Trophoblast cell (in vitro differentiated cells and primary cell): ENCODE data around the gene WDR27.

Experiments used
- DNase-seq, 2 donors: peaks; one replicate each; pipeline ENCODE4 v3.0.0-alpha.2; 2016
- H2AFZ ChIP-seq: 2 replicates; pipeline ENCODE4 v1.6.1; 2013; ENCODE audit warnings: low read length, moderate library complexity, mild to moderate bottlenecking; ENCODE audit not compliant: insufficient read depth, poor library complexity
- H2AK5ac ChIP-seq: 2 replicates; pipeline ENCODE4 v1.6.1; 2013; ENCODE audit warnings: mild to moderate bottlenecking, low read length
- H2BK120ac ChIP-seq: 2 replicates; pipeline ENCODE4 v1.6.1; 2013; ENCODE audit warnings: low read length, mild to moderate bottlenecking, moderate library complexity; ENCODE audit not compliant: insufficient read depth, poor library complexity
- H2BK12ac ChIP-seq: 2 replicates; pipeline ENCODE4 v1.6.1; 2013; ENCODE audit warnings: mild to moderate bottlenecking, low read length, moderate library complexity
- H2BK5ac ChIP-seq: 2 replicates; pipeline ENCODE4 v1.6.1; 2013; ENCODE audit warnings: low read length, low read depth, moderate library complexity, mild to moderate bottlenecking; ENCODE audit not compliant: poor library complexity
- H3K14ac ChIP-seq: 2 replicates; pipeline ENCODE4 v1.6.1; 2013; ENCODE audit warnings: mild to moderate bottlenecking, low read length
- H3K18ac ChIP-seq: 2 replicates; pipeline ENCODE4 v1.6.1; 2013; ENCODE audit warnings: mild to moderate bottlenecking, low read length
- H3K23ac ChIP-seq: 2 replicates; pipeline ENCODE4 v1.6.1; 2013; ENCODE audit warnings: low read length
- H3K27ac ChIP-seq: 2 replicates; pipeline ENCODE4 v1.5.1; 2013; ENCODE audit warnings: low read depth, mild to moderate bottlenecking, inconsistent platforms, low read length, moderate library complexity
- H3K27me3 ChIP-seq: 2 replicates; pipeline ENCODE4 v1.6.1; 2013; ENCODE audit warnings: inconsistent platforms, mild to moderate bottlenecking, low read length, moderate library complexity; ENCODE audit not compliant: insufficient read depth
- H3K36me3 ChIP-seq, 2 experiments: 1 replicate in 1 of 2; 2 replicates in 1 of 2; pipeline ENCODE4 v1.6.1; 2013; ENCODE audit warnings: low read length in 2 of 2, mild to moderate bottlenecking in 2 of 2, moderate library complexity in 1 of 2; ENCODE audit not compliant: insufficient read depth in 2 of 2, control insufficient read depth in 1 of 2
- H3K4ac ChIP-seq: 2 replicates; pipeline ENCODE4 v1.6.1; 2013; ENCODE audit warnings: low read depth, mild to moderate bottlenecking, low read length, moderate library complexity
- H3K4me1 ChIP-seq, 2 experiments: 1 replicate in 1 of 2; 2 replicates in 1 of 2; pipeline ENCODE4 v1.6.1; 2013; ENCODE audit warnings: low read length in 2 of 2, mild to moderate bottlenecking in 2 of 2, moderate library complexity in 1 of 2; ENCODE audit not compliant: insufficient read depth in 2 of 2, control insufficient read depth in 1 of 2
- H3K4me2 ChIP-seq: 2 replicates; pipeline ENCODE4 v1.6.1; 2013; ENCODE audit warnings: inconsistent platforms, mild to moderate bottlenecking, low read length, moderate library complexity
- H3K4me3 ChIP-seq: 2 replicates; pipeline ENCODE4 v1.5.1; 2013; ENCODE audit warnings: mild to moderate bottlenecking, low read depth, low read length, inconsistent platforms
- H3K79me1 ChIP-seq: one replicate; pipeline ENCODE4 v1.6.1; 2013; ENCODE audit warnings: low read length
- H3K79me2 ChIP-seq: 2 replicates; pipeline ENCODE4 v1.6.1; 2013; ENCODE audit warnings: low read length, mild to moderate bottlenecking; ENCODE audit not compliant: control insufficient read depth, insufficient read depth, poor library complexity
- H3K9ac ChIP-seq: 2 replicates; pipeline ENCODE4 v1.6.1; 2013; ENCODE audit warnings: mild to moderate bottlenecking, low read length
- H3K9me3 ChIP-seq: 2 replicates; pipeline ENCODE4 v1.6.1; 2013; ENCODE audit warnings: low read depth, mild to moderate bottlenecking, control low read depth, inconsistent platforms, low read length; ENCODE audit not compliant: insufficient read depth
- H4K12ac ChIP-seq: 2 replicates; pipeline ENCODE4 v1.6.1; 2013; ENCODE audit warnings: low read depth, mild to moderate bottlenecking, low read length, moderate library complexity
- H4K8ac ChIP-seq: 2 replicates; pipeline ENCODE4 v1.6.1; 2013; ENCODE audit warnings: low read depth, mild to moderate bottlenecking, low read length, moderate library complexity
- H4K91ac ChIP-seq: one replicate; pipeline ENCODE4 v1.6.1; 2013; ENCODE audit warnings: low read depth, mild to moderate bottlenecking, low read length, moderate library complexity
- WGBS: extraction: QIAGEN DNeasy Blood & Tissue Kit; methylation state at CpG from one replicate; pipeline ENCODE4 v1.1.7; 2013; ENCODE audit warnings: missing lambda C conversion rate; ENCODE audit not compliant: insufficient read length, insufficient coverage; ENCODE audit errors: extremely low coverage; 5-methylcytosine and 5-hydroxymethylcytosine counted together

Gene WDR27

DNA sequence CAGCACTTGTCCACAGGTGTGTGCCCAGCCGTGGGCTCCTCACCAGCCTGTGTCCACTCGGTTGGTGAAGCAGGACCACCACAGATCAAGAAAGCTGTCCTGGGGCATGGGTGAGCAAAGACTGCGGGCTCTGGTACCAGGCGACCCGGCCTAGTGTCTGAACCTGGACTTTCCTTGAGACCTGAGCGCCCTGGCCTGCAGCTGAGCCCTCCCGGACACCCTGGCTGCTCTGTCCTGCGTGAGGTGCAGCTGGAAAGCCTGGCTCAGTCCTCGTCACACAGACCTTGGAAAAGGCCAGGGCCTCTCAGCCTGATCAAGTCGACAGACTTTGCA, 247.0 kb downstream of the WDR27 start:
- Histone ChIP-seq H3K4me3 (no peak overlapping the region), H3K4ac (no peak overlapping the region), H2BK5ac (no peak overlapping the region), H3K4me2 (no peak overlapping the region), H3K79me1 (no peaks in the 10 kb centered on the region), H4K8ac (no peak overlapping the region), H3K27ac (no peak overlapping the region), H2BK12ac (no peak overlapping the region), H3K27me3 (no peaks in the 10 kb centered on the region), H3K9me3 (no peaks in the 10 kb centered on the region), H2BK120ac (no peak overlapping the region), H2AK5ac (no peak overlapping the region), H3K4me1 (no peaks in the 10 kb centered on the region), H3K36me3 (no peaks in the 10 kb centered on the region), H4K91ac (no peak overlapping the region), H2AFZ (no peak overlapping the region), H3K9ac (no peak overlapping the region), H3K18ac (no peak overlapping the region), H3K79me2 (no peaks in the 10 kb centered on the region), H4K12ac (no peak overlapping the region), H3K14ac (no peak overlapping the region), H3K23ac (no peak overlapping the region)
- DNase-seq, result no peak
- WGBS, result no CpG with 5 or more reads among the region's 10 CpGs

DNA sequence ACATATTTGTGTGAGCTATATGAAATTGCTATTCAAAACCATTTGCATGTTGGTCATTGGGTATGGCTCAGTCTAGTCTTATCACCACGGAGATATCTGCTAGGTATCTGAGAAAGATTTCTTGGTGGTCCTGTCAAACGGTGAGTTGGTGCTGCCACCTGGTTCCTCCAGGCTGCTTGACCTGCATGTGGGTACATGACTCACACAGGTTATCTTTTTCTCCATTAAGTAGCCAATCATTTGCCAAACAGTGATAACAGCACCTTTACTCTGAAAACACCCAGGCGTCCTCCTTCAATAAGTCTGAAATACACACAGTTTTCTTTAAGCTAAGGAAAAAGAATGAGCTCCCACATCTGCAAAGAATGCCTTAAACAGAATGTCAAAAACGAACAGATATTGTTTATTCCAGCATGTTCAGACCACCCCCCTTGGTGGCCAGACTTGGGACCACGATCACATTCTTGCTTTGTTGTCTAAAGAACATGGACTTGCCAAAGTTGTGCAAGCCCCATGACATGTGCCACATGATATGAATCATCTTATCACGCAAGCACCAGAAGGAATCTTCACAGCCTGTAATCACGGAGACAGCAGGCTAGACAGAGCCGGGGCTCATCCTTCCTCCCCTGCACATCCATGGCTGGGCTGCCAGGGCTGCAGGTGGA, 247.5 kb downstream of the WDR27 start:
- DNase-seq, result peak; percentile 88 to 93
- H2AFZ ChIP-seq, result no peak overlapping the region
- H3K4me2 ChIP-seq, result no peak overlapping the region
- WGBS, result no CpG with 5 or more reads among the region's 8 CpGs
- H3K79me2 ChIP-seq, result no peaks in the 10 kb centered on the region
- H2AK5ac ChIP-seq, result no peak overlapping the region
- no peaks in the 10 kb centered on the region for H3K9me3 ChIP-seq
- H3K18ac ChIP-seq, result no peak overlapping the region
- no peak overlapping the region for H3K23ac ChIP-seq
- H3K4me3 ChIP-seq, result no peak overlapping the region
- H3K79me1 ChIP-seq, result no peaks in the 10 kb centered on the region
- no peak overlapping the region for H3K4ac ChIP-seq
- H3K36me3 ChIP-seq, result no peaks in the 10 kb centered on the region
- no peak overlapping the region for H2BK12ac ChIP-seq
- no peak overlapping the region for H2BK5ac ChIP-seq
- H3K4me1 ChIP-seq, result no peaks in the 10 kb centered on the region
- no peak overlapping the region for H4K91ac ChIP-seq
- H4K12ac ChIP-seq, result no peak overlapping the region
- H4K8ac ChIP-seq, result no peak overlapping the region
- H3K27ac ChIP-seq, result no peak overlapping the region
- no peak overlapping the region for H3K14ac ChIP-seq
- H2BK120ac ChIP-seq, result no peak overlapping the region
- no peak overlapping the region for H3K9ac ChIP-seq
- no peaks in the 10 kb centered on the region for H3K27me3 ChIP-seq

- H3K79me2 ChIP-seq, result no peaks in the 10 kb centered on the region
- H3K4me1 ChIP-seq, result no peaks in the 10 kb centered on the region
- H2BK120ac ChIP-seq, result no peak overlapping the region
- H3K18ac ChIP-seq, result no peak overlapping the region
- no peak overlapping the region for H3K9ac ChIP-seq
- H3K4me3 ChIP-seq, result no peak overlapping the region
- H3K27me3 ChIP-seq, result no peaks in the 10 kb centered on the region
- no peaks in the 10 kb centered on the region for H3K9me3 ChIP-seq
- no peak overlapping the region for H4K12ac ChIP-seq
- peak in 1 of 2 donors; percentile 10 for DNase-seq
- H3K14ac ChIP-seq, result no peak overlapping the region
- WGBS, result no CpG with 5 or more reads among the region's 11 CpGs
- no peak overlapping the region for H4K8ac ChIP-seq
- H2AFZ ChIP-seq, result no peak overlapping the region
- H3K4ac ChIP-seq, result no peak overlapping the region
- no peak overlapping the region for H3K23ac ChIP-seq
- no peaks in the 10 kb centered on the region for H3K36me3 ChIP-seq
- no peak overlapping the region for H2BK5ac ChIP-seq
- no peak overlapping the region for H3K27ac ChIP-seq
- H4K91ac ChIP-seq, result no peak overlapping the region
- H3K79me1 ChIP-seq, result no peaks in the 10 kb centered on the region
- H2BK12ac ChIP-seq, result no peak overlapping the region
- no peak overlapping the region for H2AK5ac ChIP-seq
- no peak overlapping the region for H3K4me2 ChIP-seq
Measured at GRCh38 chr6:169452869-169453620, 248.8 kb downstream of the WDR27 start.

DNA sequence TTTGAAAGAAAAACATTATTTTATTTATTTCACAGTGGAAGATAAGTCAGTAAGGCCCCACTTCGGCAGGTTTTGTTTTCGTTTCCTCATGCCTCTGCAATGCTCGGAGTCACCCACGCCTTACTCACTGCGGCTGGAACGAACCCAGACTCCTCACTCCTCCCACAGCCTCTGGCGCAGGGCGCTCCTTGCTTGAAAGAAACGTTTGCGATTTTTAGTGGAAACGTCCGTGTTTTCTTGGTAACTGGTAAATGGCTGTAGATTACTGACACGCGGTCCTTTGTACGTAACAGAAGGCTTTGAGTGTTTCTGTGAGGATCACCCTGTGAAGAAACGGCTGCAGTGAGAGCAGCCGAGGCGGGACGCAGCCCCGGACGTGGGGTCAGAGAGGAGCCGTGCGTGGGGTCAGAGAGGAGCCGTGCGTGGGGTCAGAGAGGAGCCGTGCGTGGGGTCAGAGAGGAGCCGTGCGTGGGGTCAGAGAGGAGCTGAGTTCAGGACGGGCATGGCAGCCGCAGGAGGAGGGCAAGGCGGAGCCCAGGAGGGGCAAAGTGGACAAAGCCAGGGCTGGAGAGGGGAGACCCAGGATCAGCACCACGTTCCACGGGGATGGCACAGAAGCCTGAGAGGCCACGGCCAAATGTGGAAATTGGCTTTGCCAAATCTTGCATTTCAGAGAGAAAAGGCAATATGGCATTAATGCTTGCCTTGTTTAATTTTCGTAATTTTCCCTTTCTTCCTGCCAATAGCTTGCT, 249.5 kb downstream of the WDR27 start:
- no peaks in the 10 kb centered on the region for H3K36me3 ChIP-seq
- H2BK120ac ChIP-seq, result no peak overlapping the region
- no peak overlapping the region for H3K14ac ChIP-seq
- no peak overlapping the region for H3K4me2 ChIP-seq
- H4K12ac ChIP-seq, result no peak overlapping the region
- H2AFZ ChIP-seq, result no peak overlapping the region
- H4K91ac ChIP-seq, result no peak overlapping the region
- H3K18ac ChIP-seq, result no peak overlapping the region
- H2BK12ac ChIP-seq, result no peak overlapping the region
- DNase-seq, result peak; percentile 89 to 91
- WGBS, result no CpG with 5 or more reads among the region's 36 CpGs
- H3K4ac ChIP-seq, result no peak overlapping the region
- no peak overlapping the region for H2AK5ac ChIP-seq
- no peaks in the 10 kb centered on the region for H3K79me2 ChIP-seq
- no peaks in the 10 kb centered on the region for H3K79me1 ChIP-seq
- H4K8ac ChIP-seq, result no peak overlapping the region
- no peak overlapping the region for H3K27ac ChIP-seq
- H3K9ac ChIP-seq, result no peak overlapping the region
- no peaks in the 10 kb centered on the region for H3K27me3 ChIP-seq
- H2BK5ac ChIP-seq, result no peak overlapping the region
- H3K4me1 ChIP-seq, result no peaks in the 10 kb centered on the region
- H3K4me3 ChIP-seq, result no peak overlapping the region
- no peak overlapping the region for H3K23ac ChIP-seq
- no peaks in the 10 kb centered on the region for H3K9me3 ChIP-seq
